OCI-LY7 (cell line): Measurements from ENCODE around the gene CENPU.

Source experiments
- EZH2phosphoT487 ChIP-seq: fragments of 200-600 bp; sonication (generic); IDR thresholded peaks from 2 replicates; pipeline ENCODE4 v1.6.1; 2018; ENCODE audit warnings: low read depth, borderline replicate concordance, mild to moderate bottlenecking, mixed run types, antibody characterized with exemption, low read length, moderate library complexity, mixed read lengths
- TF ChIP-seq, protein P1 (sequence below): fragments of 200-600 bp; sonication (generic); conservative IDR thresholded peaks from 2 replicates; pipeline ENCODE4 v1.5.1; 2014; ENCODE audit warnings: mild to moderate bottlenecking, antibody characterized with exemption, low read length, moderate library complexity, mixed read lengths

DNA sequence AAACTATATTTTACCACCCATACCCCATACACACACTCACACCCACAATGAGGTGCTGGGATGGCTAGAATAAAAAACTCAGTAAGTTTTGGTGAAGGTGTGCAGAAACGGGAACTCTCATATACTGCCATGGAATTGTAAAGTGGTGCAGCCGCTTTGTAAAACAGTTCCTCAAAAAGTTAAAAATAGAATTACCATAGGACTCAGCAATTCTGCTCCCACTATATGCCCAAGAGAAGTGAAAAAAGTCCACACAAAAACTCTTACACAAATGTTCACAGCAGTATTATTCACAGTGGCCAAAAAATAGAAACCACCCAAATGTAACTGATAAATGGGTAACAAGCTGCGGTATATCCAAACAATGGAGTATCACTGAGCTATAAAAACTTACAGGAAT, 6.5 kb downstream of the CENPU start:
- TF ChIP-seq, protein P1, sequence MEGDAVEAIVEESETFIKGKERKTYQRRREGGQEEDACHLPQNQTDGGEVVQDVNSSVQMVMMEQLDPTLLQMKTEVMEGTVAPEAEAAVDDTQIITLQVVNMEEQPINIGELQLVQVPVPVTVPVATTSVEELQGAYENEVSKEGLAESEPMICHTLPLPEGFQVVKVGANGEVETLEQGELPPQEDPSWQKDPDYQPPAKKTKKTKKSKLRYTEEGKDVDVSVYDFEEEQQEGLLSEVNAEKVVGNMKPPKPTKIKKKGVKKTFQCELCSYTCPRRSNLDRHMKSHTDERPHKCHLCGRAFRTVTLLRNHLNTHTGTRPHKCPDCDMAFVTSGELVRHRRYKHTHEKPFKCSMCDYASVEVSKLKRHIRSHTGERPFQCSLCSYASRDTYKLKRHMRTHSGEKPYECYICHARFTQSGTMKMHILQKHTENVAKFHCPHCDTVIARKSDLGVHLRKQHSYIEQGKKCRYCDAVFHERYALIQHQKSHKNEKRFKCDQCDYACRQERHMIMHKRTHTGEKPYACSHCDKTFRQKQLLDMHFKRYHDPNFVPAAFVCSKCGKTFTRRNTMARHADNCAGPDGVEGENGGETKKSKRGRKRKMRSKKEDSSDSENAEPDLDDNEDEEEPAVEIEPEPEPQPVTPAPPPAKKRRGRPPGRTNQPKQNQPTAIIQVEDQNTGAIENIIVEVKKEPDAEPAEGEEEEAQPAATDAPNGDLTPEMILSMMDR, result no peak
- TF ChIP-seq EZH2phosphoT487, result no peak
